ENCODE results near the gene WNT11.

Gene WNT11

DNA sequence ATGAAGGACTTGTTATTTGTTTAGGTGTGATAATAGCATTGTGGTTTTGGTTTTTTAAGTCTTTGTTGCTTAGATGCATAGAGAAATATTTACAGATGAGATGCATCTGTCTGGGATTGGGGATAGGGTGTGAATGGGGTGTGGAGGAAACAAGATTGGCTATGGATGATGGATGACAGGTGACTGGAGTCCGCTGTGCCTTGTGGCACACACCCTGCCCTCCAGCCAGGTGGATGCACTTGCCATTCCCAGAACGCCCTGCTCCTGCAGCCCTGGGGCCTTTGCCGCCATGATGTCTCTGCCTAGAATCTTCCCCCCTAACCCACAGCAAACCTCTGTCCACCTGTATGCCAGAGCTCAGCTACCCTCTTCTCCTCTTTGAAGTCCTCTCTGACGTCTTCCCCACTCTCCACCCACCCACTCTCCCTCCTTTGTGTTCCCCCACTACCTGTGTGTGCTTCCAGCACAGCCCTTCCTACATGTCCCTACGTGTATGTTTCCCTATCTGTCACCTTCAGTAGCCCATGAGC is 54.7 kb downstream of the WNT11 start:
- Mint-ChIP-seq H3K4me1 (ENCODE audit: low read depth) (peaks cover 25% of the 10 kb centered on the region), H3K36me3 (ENCODE audit: low read depth) (no peaks in the 10 kb centered on the region), H3K9me3 (no peaks in the 10 kb centered on the region), H3K27me3 (peaks cover 29% of the 10 kb centered on the region), H3K27ac (peak overlapping the region; percentile 56), H3K4me3 (no peak overlapping the region)
- intact Hi-C loops (cut with micrococcal nuclease): loop anchor here (1.0 to 10.0 kb wide), 2 partner anchors 254 to 437 kb away; partner anchors contain the start of gene MOGAT2

DNA sequence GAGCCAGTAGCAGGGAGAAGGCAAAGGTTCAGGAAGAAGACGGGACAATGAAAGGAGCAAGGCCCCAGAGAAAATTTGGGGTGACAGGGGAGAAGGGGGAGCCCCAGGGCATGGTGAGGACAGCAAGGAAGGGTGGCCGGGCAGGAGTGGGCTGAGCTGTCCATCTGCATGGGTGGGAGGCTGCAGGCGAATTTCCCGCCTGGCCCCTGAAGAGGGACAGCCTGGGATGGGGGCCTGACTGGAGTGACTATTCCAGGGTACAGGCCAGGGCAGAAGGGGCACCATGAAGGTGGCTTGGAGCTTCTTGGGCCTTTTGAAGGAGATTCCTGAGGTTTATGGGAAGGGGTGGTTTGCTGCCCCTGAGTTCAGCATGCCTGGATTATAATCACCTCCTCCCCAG is 56.2 kb downstream of the WNT11 start:
- Mint-ChIP-seq H3K4me3 (no peak overlapping the region), H3K9me3 (no peaks in the 10 kb centered on the region), H3K27me3 (peaks cover 26% of the 10 kb centered on the region), H3K27ac (no peak overlapping the region), H3K4me1 (ENCODE audit: low read depth) (peaks cover 25% of the 10 kb centered on the region), H3K36me3 (ENCODE audit: low read depth) (no peaks in the 10 kb centered on the region)
- intact Hi-C loops (cut with micrococcal nuclease): loop anchor here (10.0 kb wide), 1 partner anchor 435 kb away; the partner anchor contains the start of gene MOGAT2

- no peak overlapping the region for H3K4me3 Mint-ChIP-seq
- intact Hi-C loops (cut with micrococcal nuclease): loop anchor here (10.0 kb wide), 1 partner anchor 435 kb away; the partner anchor contains the start of gene MOGAT2
- no peaks in the 10 kb centered on the region for H3K36me3 Mint-ChIP-seq (ENCODE audit: low read depth)
- no peak overlapping the region for H3K27ac Mint-ChIP-seq
- no peaks in the 10 kb centered on the region for H3K9me3 Mint-ChIP-seq
- H3K4me1 Mint-ChIP-seq (ENCODE audit: low read depth): peaks cover 25% of the 10 kb centered on the region
- H3K27me3 Mint-ChIP-seq: peaks cover 26% of the 10 kb centered on the region
Measured at GRCh38 chr11:76149713-76150112, 56.6 kb downstream of the WNT11 start.

DNA sequence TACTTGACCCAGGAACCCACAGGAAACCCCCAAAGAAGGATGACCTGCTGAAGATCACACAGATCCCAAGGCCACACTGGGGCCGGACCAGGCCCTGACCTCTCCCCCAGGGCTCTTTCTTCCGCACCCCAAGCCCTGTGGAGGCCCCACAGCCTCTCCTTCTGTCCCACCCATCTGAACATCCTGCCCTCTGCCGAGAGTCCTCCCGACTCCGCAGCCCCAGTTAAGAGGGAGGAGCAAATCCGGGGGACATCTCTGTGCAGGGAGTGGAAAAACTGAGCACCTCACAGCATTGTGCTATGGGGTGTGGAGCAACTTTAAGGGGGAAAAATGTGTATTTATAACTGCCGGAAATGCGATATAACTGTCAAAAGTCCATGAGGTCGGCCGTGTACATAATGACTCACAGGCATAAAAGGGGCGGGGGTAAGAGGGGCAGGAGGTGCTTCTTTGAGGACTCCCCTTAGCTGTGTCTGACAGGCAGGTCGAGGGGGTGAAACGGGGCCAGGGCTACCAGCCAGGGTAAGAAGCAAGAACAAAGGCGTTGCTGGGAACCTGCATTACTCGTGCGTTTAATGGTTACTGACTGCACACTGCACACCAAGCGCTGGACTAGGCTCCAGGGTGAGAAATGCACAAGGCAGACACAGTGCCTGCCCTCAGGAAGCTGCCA is 57.2 kb downstream of the WNT11 start:
- Mint-ChIP-seq H3K27me3 (peaks cover 21% of the 10 kb centered on the region), H3K9me3 (no peaks in the 10 kb centered on the region), H3K4me3 (no peak overlapping the region), H3K36me3 (ENCODE audit: low read depth) (no peaks in the 10 kb centered on the region), H3K4me1 (ENCODE audit: low read depth) (peaks cover 25% of the 10 kb centered on the region), H3K27ac (no peak overlapping the region)
- intact Hi-C loops (cut with micrococcal nuclease): no loop called here

DNA sequence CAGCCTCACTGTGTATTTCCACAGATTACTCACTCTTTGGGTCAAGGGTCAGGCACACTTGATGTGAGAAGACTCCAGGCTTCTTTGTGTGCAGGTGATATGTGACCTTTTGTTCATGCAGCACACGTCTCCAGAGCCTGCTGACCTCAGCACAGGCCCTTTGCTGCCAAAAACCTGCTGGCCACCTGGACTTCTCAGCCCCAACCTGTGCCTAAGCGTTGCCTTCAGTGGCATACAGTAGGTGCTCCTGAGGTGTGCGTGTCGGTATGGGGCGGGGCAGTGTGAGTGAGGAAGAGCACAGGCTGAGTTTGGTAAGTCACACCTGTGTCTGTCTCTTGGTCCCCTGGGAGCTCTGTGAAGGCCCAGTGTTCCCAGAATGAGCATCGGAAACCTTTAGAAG is 58.1 kb downstream of the WNT11 start:
- peaks cover 2% of the 10 kb centered on the region for H3K36me3 Mint-ChIP-seq (ENCODE audit: low read depth)
- no peak overlapping the region for H3K27ac Mint-ChIP-seq
- peaks cover 17% of the 10 kb centered on the region for H3K27me3 Mint-ChIP-seq
- no peak overlapping the region for H3K4me3 Mint-ChIP-seq
- no peaks in the 10 kb centered on the region for H3K9me3 Mint-ChIP-seq
- intact Hi-C loops (cut with micrococcal nuclease): no loop called here
- peaks cover 22% of the 10 kb centered on the region for H3K4me1 Mint-ChIP-seq (ENCODE audit: low read depth)

DNA sequence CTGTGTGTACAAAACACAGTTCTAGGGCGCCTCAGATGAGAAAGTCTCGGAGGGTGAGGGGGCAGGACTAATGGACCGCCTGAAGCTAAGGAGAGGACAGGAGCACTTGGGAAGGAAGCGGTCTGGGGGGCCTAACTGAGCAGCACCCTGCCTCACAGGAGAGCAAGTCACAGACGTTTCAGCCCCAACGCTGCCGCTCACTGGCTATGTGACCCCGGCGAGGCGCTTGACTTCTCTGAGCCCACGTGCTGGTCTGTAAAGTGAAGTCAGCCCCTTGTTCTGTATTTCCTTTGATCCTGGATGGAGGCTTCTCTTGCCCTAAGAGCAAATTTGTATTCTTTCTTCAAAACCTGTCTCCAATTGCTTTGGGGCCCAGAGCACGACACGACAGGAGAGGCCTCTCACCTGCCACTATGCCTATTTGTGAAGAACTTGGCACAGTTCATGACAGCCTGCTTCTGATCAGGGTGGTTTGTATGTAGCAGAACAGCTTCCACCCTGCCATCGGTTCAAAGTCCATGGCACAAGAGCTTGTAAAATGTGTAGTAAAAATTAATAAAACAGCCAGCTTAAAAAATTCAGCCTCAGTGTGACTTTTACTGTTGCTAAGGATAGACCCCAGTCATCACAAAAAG is 59.1 kb downstream of the WNT11 start:
- Mint-ChIP-seq H3K4me3 (no peak overlapping the region), H3K27ac (no peak overlapping the region), H3K36me3 (ENCODE audit: low read depth) (peaks cover 12% of the 10 kb centered on the region), H3K9me3 (no peaks in the 10 kb centered on the region), H3K27me3 (peaks cover 7% of the 10 kb centered on the region), H3K4me1 (ENCODE audit: low read depth) (peaks cover 12% of the 10 kb centered on the region)
- intact Hi-C loops (cut with micrococcal nuclease): no loop called here

- H3K4me1 Mint-ChIP-seq (ENCODE audit: low read depth): peaks cover 29% of the 10 kb centered on the region
- no peaks in the 10 kb centered on the region for H3K27me3 Mint-ChIP-seq
- no peak overlapping the region for H3K27ac Mint-ChIP-seq
- H3K4me3 Mint-ChIP-seq: no peak overlapping the region
- H3K9me3 Mint-ChIP-seq: no peaks in the 10 kb centered on the region
- intact Hi-C loops (cut with micrococcal nuclease): no loop called here
- H3K36me3 Mint-ChIP-seq (ENCODE audit: low read depth): peaks cover 38% of the 10 kb centered on the region
Measured at GRCh38 chr11:76143274-76143673, 63.0 kb downstream of the WNT11 start.

- peaks cover 34% of the 10 kb centered on the region for H3K4me1 Mint-ChIP-seq (ENCODE audit: low read depth)
- no peaks in the 10 kb centered on the region for H3K9me3 Mint-ChIP-seq
- H3K27me3 Mint-ChIP-seq: no peaks in the 10 kb centered on the region
- intact Hi-C loops (cut with micrococcal nuclease): no loop called here
- peaks cover 47% of the 10 kb centered on the region for H3K36me3 Mint-ChIP-seq (ENCODE audit: low read depth)
- H3K4me3 Mint-ChIP-seq: no peak overlapping the region
- H3K27ac Mint-ChIP-seq: no peak overlapping the region
Measured at GRCh38 chr11:76141901-76142588, 64.3 kb downstream of the WNT11 start.

- Mint-ChIP-seq H3K4me1 (ENCODE audit: low read depth) (peaks cover 34% of the 10 kb centered on the region), H3K4me3 (no peak overlapping the region), H3K27ac (peak overlapping the region; percentile 78), H3K36me3 (ENCODE audit: low read depth) (peaks cover 50% of the 10 kb centered on the region), H3K27me3 (no peaks in the 10 kb centered on the region), H3K9me3 (no peaks in the 10 kb centered on the region)
- intact Hi-C loops (cut with micrococcal nuclease): no loop called here
Measured at GRCh38 chr11:76140912-76141574, 65.3 kb downstream of the WNT11 start.

GRCh38 chr11:76139314-76139713 is 67.0 kb downstream of the WNT11 start:
- Mint-ChIP-seq H3K36me3 (ENCODE audit: low read depth) (peaks cover 63% of the 10 kb centered on the region), H3K27ac (peak overlapping the region; percentile 56)

More at GRCh38 chr11:76139314-76139713, 67.0 kb downstream of the WNT11 start:
- intact Hi-C loops (cut with micrococcal nuclease): no loop called here
- Mint-ChIP-seq H3K4me3 (no peak overlapping the region), H3K27me3 (no peaks in the 10 kb centered on the region), H3K9me3 (no peaks in the 10 kb centered on the region), H3K4me1 (ENCODE audit: low read depth) (peaks cover 34% of the 10 kb centered on the region)
